Measurements from ENCODE around the gene RAD9A.

- TF ChIP-seq EZH2 (IDR thresholded peaks at IDR 0.05; ENCODE audit: insufficient read depth, poor library complexity, severe bottlenecking) (no peak), EZH2phosphoT487 (IDR thresholded peaks at IDR 0.05; ENCODE audit: insufficient read depth, low read depth) (no peak)
These were observed 37.4 kb downstream of the RAD9A start for GRCh38 chr11:67429038-67429668.

Data from GM23248 (cell line).